Measurements from ENCODE around the gene SCN3A.
A peak's percentile ranks its signal among the peaks of the same experiment; 100 is the strongest.

SCN3A gene

GRCh38 chr2:165109915-165110314 lies 93.9 kb downstream of the SCN3A start:
- Histone ChIP-seq H3K4me2 (ENCODE audit: low read length) (no peak overlapping the region), H3K4me1 (ENCODE audit: control insufficient read depth, low read depth, low read length) (peaks cover 2% of the 10 kb centered on the region), H3K79me2 (ENCODE audit: control insufficient read depth, insufficient read depth, low read length) (no peaks in the 10 kb centered on the region), H3K56ac (ENCODE audit: low read length) (no peak overlapping the region), H4K8ac (ENCODE audit: low read depth, low read length) (no peak overlapping the region), H4K5ac (ENCODE audit: low read length) (no peak overlapping the region), H3K4me3 (ENCODE audit: low read length) (no peak overlapping the region), H2BK5ac (ENCODE audit: low read length) (no peak overlapping the region), H3K9ac (ENCODE audit: low read length) (no peak overlapping the region), H3K27me3 (ENCODE audit: insufficient read depth, low read length, poor library complexity) (no peaks in the 10 kb centered on the region), H2AK5ac (ENCODE audit: low read length) (no peak overlapping the region), H3K18ac (ENCODE audit: low read length) (no peak overlapping the region), H3K23ac (ENCODE audit: low read length) (no peak overlapping the region), H3K36me3 (ENCODE audit: control insufficient read depth, insufficient read depth, low read length) (no peaks in the 10 kb centered on the region), H3K79me1 (ENCODE audit: low read length) (no peaks in the 10 kb centered on the region), H2BK120ac (ENCODE audit: low read depth, low read length) (no peak overlapping the region), H2BK15ac (replicated peaks; ENCODE audit: low read depth) (no peak overlapping the region), H3K27ac (ENCODE audit: low read depth, low read length) (no peak overlapping the region), H3K4ac (ENCODE audit: low read depth, low read length) (no peak overlapping the region)
- WGBS (ENCODE audit: extremely low coverage, insufficient coverage, low lambda C conversion rate): no CpG with 5 or more reads among the region's 5 CpGs
- DNase-seq: peak; percentile 46

- Histone ChIP-seq H3K18ac (ENCODE audit: low read length) (no peak overlapping the region), H4K8ac (ENCODE audit: low read depth, low read length) (no peak overlapping the region), H3K79me1 (ENCODE audit: low read length) (no peaks in the 10 kb centered on the region), H3K4me2 (ENCODE audit: low read length) (no peak overlapping the region), H3K56ac (ENCODE audit: low read length) (no peak overlapping the region), H2BK5ac (ENCODE audit: low read length) (no peak overlapping the region), H3K27me3 (ENCODE audit: insufficient read depth, low read length, poor library complexity) (no peaks in the 10 kb centered on the region), H2BK120ac (ENCODE audit: low read depth, low read length) (no peak overlapping the region), H3K9ac (ENCODE audit: low read length) (no peak overlapping the region), H4K5ac (ENCODE audit: low read length) (no peak overlapping the region), H3K4me1 (ENCODE audit: control insufficient read depth, low read depth, low read length) (no peaks in the 10 kb centered on the region), H2BK15ac (replicated peaks; ENCODE audit: low read depth) (no peak overlapping the region), H3K23ac (ENCODE audit: low read length) (no peak overlapping the region), H3K4ac (ENCODE audit: low read depth, low read length) (no peak overlapping the region), H3K79me2 (ENCODE audit: control insufficient read depth, insufficient read depth, low read length) (no peaks in the 10 kb centered on the region), H3K4me3 (ENCODE audit: low read length) (no peak overlapping the region), H2AK5ac (ENCODE audit: low read length) (no peak overlapping the region), H3K27ac (ENCODE audit: low read depth, low read length) (no peak overlapping the region), H3K36me3 (ENCODE audit: control insufficient read depth, insufficient read depth, low read length) (no peaks in the 10 kb centered on the region)
- DNase-seq: no peak
- WGBS (ENCODE audit: extremely low coverage, insufficient coverage, low lambda C conversion rate): no CpG with 5 or more reads among the region's 4 CpGs
Observed at GRCh38 chr2:165105926-165106325, 97.9 kb downstream of the SCN3A start.

- Histone ChIP-seq H4K5ac (ENCODE audit: low read length) (no peak overlapping the region), H3K4me1 (ENCODE audit: control insufficient read depth, low read depth, low read length) (peaks cover 6% of the 10 kb centered on the region), H3K27me3 (ENCODE audit: insufficient read depth, low read length, poor library complexity) (no peaks in the 10 kb centered on the region), H3K4ac (ENCODE audit: low read depth, low read length) (no peak overlapping the region), H3K4me2 (ENCODE audit: low read length) (no peak overlapping the region), H4K8ac (ENCODE audit: low read depth, low read length) (no peak overlapping the region), H3K27ac (ENCODE audit: low read depth, low read length) (no peak overlapping the region), H3K4me3 (ENCODE audit: low read length) (no peak overlapping the region), H3K56ac (ENCODE audit: low read length) (no peak overlapping the region), H3K79me1 (ENCODE audit: low read length) (no peaks in the 10 kb centered on the region), H3K23ac (ENCODE audit: low read length) (no peak overlapping the region), H2AK5ac (ENCODE audit: low read length) (no peak overlapping the region), H3K18ac (ENCODE audit: low read length) (no peak overlapping the region), H3K36me3 (ENCODE audit: control insufficient read depth, insufficient read depth, low read length) (no peaks in the 10 kb centered on the region), H3K79me2 (ENCODE audit: control insufficient read depth, insufficient read depth, low read length) (no peaks in the 10 kb centered on the region), H2BK15ac (replicated peaks; ENCODE audit: low read depth) (no peak overlapping the region), H2BK5ac (ENCODE audit: low read length) (no peak overlapping the region), H3K9ac (ENCODE audit: low read length) (no peak overlapping the region), H2BK120ac (ENCODE audit: low read depth, low read length) (no peak overlapping the region)
- DNase-seq: no peak
- no CpG with 5 or more reads among the region's 2 CpGs for WGBS (ENCODE audit: extremely low coverage, insufficient coverage, low lambda C conversion rate)
Observed at GRCh38 chr2:165087933-165088901, 115.6 kb downstream of the SCN3A start.

GRCh38 chr2:165086337-165086736 lies 117.5 kb downstream of the SCN3A start:
- no peak overlapping the region for H3K56ac ChIP-seq (ENCODE audit: low read length)
- H3K27me3 ChIP-seq (ENCODE audit: insufficient read depth, low read length, poor library complexity): no peaks in the 10 kb centered on the region

GRCh38 chr2:165083326-165083725 lies 120.5 kb downstream of the SCN3A start:
- Histone ChIP-seq H3K27me3 (ENCODE audit: insufficient read depth, low read length, poor library complexity) (no peaks in the 10 kb centered on the region), H3K23ac (ENCODE audit: low read length) (no peak overlapping the region), H3K4me1 (ENCODE audit: control insufficient read depth, low read depth, low read length) (peaks cover 6% of the 10 kb centered on the region), H3K9ac (ENCODE audit: low read length) (no peak overlapping the region), H3K4me3 (ENCODE audit: low read length) (no peak overlapping the region), H3K18ac (ENCODE audit: low read length) (no peak overlapping the region), H2BK120ac (ENCODE audit: low read depth, low read length) (no peak overlapping the region), H3K79me1 (ENCODE audit: low read length) (no peaks in the 10 kb centered on the region), H2BK15ac (replicated peaks; ENCODE audit: low read depth) (no peak overlapping the region), H3K79me2 (ENCODE audit: control insufficient read depth, insufficient read depth, low read length) (no peaks in the 10 kb centered on the region), H3K56ac (ENCODE audit: low read length) (no peak overlapping the region), H4K8ac (ENCODE audit: low read depth, low read length) (no peak overlapping the region), H3K27ac (ENCODE audit: low read depth, low read length) (no peak overlapping the region), H3K4ac (ENCODE audit: low read depth, low read length) (no peak overlapping the region), H4K5ac (ENCODE audit: low read length) (no peak overlapping the region), H3K36me3 (ENCODE audit: control insufficient read depth, insufficient read depth, low read length) (no peaks in the 10 kb centered on the region), H2BK5ac (ENCODE audit: low read length) (no peak overlapping the region), H3K4me2 (ENCODE audit: low read length) (no peak overlapping the region), H2AK5ac (ENCODE audit: low read length) (no peak overlapping the region)
- DNase-seq: peak; percentile 73
- no CpG with 5 or more reads among the region's 4 CpGs for WGBS (ENCODE audit: extremely low coverage, insufficient coverage, low lambda C conversion rate)

More at GRCh38 chr2:165086337-165086736, 117.5 kb downstream of the SCN3A start:
- WGBS (ENCODE audit: extremely low coverage, insufficient coverage, low lambda C conversion rate): no CpG with 5 or more reads among the region's 2 CpGs
- H3K9ac ChIP-seq (ENCODE audit: low read length): no peak overlapping the region
- no peak overlapping the region for H2BK15ac ChIP-seq (replicated peaks; ENCODE audit: low read depth)
- H2AK5ac ChIP-seq (ENCODE audit: low read length): no peak overlapping the region
- DNase-seq: no peak
- H3K4ac ChIP-seq (ENCODE audit: low read depth, low read length): no peak overlapping the region
- H3K79me1 ChIP-seq (ENCODE audit: low read length): no peaks in the 10 kb centered on the region
- H3K23ac ChIP-seq (ENCODE audit: low read length): no peak overlapping the region
- no peak overlapping the region for H3K4me3 ChIP-seq (ENCODE audit: low read length)
- peaks cover 6% of the 10 kb centered on the region for H3K4me1 ChIP-seq (ENCODE audit: control insufficient read depth, low read depth, low read length)
- H2BK120ac ChIP-seq (ENCODE audit: low read depth, low read length): no peak overlapping the region
- no peak overlapping the region for H2BK5ac ChIP-seq (ENCODE audit: low read length)
- no peak overlapping the region for H3K18ac ChIP-seq (ENCODE audit: low read length)
- no peaks in the 10 kb centered on the region for H3K79me2 ChIP-seq (ENCODE audit: control insufficient read depth, insufficient read depth, low read length)
- H3K36me3 ChIP-seq (ENCODE audit: control insufficient read depth, insufficient read depth, low read length): no peaks in the 10 kb centered on the region
- H3K4me2 ChIP-seq (ENCODE audit: low read length): no peak overlapping the region
- no peak overlapping the region for H4K5ac ChIP-seq (ENCODE audit: low read length)
- H3K27ac ChIP-seq (ENCODE audit: low read depth, low read length): no peak overlapping the region
- no peak overlapping the region for H4K8ac ChIP-seq (ENCODE audit: low read depth, low read length)

Data from mesendoderm (in vitro differentiated cells).